GM18505 (cell line): ENCODE results near the gene MISP3.
"Not testable (repeated sequence)": the region's sequence is repeated elsewhere in the genome, so short reads cannot be mapped to it uniquely, and the experiment has no call there.

Source experiments
- ATAC-seq: cut with Tn5 transposase; IDR thresholded peaks from one replicate; pipeline ENCODE4 v1.9.1; 2021; ENCODE audit not compliant: unreplicated experiment
- POLR2A ChIP-seq: IDR thresholded peaks from 4 replicates; pipeline ENCODE4 v1.6.1; 2011; ENCODE audit warnings: borderline replicate concordance; ENCODE audit not compliant: insufficient read depth, insufficient read length; ENCODE audit errors: extremely low read depth

MISP3 gene

DNA sequence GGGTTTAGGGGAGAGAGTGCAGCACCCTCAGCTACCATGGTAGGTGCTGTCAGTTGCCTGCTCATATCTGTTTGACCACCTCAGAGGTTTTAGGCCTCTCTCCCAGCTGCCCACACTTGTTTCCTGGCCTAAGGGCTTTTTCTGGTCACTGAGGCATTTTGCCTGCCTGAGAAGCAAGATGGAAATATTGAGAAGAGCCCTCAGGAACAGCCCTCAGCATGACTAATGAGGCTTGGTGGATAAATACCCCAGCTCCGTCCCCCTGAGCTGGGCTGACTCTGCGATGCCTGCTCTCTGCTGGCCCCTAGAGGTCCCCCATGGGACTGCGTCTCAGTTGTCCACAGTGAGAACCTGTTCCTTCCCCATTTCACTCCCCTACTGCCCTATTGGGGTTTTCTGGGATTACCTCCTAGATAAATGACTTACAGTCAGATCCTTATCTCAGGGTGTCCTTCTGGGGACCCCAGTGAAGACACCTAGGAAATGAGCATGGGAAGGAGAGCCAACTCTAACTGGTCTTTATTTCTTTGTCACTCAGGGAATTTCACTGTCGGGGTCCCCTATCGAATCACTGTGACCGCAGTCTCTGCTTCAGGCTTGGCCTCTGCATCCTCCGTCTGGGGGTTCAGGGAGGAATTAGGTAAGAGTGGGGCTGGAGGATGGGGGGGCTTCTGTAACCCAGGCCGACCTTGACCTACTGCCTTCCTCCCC is 24.0 kb upstream of the MISP3 start:
- ATAC-seq: no peak
- no peak for TF ChIP-seq POLR2A

GRCh38 chr19:14050512-14050911 is 22.1 kb upstream of the MISP3 start:
- ATAC-seq: no peak
- TF ChIP-seq POLR2A: no peak

GRCh38 chr19:14050961-14051360 is 21.6 kb upstream of the MISP3 start:
- ATAC-seq: not testable (repeated sequence)

GRCh38 chr19:14051980-14052379 is 20.6 kb upstream of the MISP3 start:
- no peak for TF ChIP-seq POLR2A
- ATAC-seq: no peak

- TF ChIP-seq POLR2A: no peak
- no peak for ATAC-seq
These were observed 20.1 kb upstream of the MISP3 start for GRCh38 chr19:14052470-14052869.

- no peak for TF ChIP-seq POLR2A
- no peak for ATAC-seq
These were observed 19.6 kb upstream of the MISP3 start for GRCh38 chr19:14053032-14053431.

- no peak for ATAC-seq
- no peak for TF ChIP-seq POLR2A
These were observed 19.1 kb upstream of the MISP3 start for GRCh38 chr19:14053500-14053899.

GRCh38 chr19:14054099-14054498 is 18.5 kb upstream of the MISP3 start:
- no peak for TF ChIP-seq POLR2A
- ATAC-seq: no peak

DNA sequence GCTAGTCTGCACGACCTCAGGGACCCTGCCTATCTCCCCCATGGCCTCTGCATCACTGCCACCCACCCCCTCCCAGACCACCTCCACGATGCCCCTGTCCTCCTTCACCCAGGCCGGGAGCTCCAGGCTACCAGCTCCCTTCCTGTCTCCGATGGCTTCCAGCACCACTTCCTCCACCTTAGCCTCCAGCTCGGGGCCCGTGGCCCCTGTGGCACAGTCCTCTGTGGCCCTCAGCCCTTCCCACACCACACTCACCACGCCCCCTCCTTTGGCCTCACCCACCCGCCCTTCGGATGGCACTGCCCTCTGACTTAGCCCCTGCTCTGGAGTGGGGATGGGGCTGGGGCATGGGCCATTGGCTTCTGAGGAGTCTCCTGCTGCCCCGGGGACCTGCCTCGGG is 17.9 kb upstream of the MISP3 start:
- no peak for TF ChIP-seq POLR2A
- no peak for ATAC-seq

DNA sequence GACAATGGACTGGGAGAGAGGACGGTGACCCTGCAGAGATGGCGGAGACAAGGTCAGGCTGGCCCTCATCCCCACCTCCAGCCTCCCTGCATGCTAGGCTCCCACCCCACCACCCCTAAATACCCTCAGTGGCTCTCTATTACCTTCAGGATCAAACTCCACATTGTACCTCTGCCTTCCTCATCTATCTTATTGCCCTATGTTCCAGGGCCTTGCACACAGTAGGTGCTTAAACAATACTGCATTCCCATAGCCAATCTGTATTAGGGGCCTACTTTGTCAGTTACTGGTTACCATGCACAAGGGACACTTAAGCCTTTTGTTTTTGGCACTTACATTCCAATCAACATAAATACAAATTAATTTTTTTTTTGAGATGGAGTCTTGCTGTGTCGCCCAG is 17.2 kb upstream of the MISP3 start:
- no peak for TF ChIP-seq POLR2A
- ATAC-seq: no peak

DNA sequence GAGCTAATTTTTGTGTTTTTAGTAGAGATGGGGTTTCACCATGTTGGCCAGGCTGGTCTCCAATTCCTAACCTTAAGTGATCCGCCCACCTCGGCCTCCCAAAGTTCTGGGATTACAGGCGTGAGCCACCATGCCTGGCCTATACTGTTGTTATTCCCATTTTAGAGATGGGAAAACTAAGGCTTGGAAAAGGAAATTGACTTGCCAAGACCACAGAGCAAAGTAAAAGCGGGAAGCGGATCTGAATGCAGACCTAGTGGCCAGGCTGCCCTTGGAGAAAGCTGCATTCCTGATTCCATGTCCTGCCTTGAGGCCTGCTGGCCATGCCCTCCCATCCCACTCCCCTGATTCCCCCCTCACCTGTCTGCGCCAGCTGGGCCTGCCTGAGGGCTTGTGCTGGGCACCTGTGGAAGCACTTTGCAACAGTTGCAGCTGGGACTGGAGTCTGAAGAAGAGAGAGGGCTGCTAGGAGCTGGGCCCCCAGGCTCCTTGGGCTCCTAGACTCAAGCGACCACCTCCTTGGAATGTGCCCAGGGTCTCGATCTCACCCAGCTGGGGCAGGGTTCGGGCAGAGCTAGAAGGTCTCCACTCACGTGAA is 16.4 kb upstream of the MISP3 start:
- no peak for TF ChIP-seq POLR2A
- ATAC-seq: no peak

- TF ChIP-seq POLR2A: no peak
- ATAC-seq: no peak
These were observed 15.7 kb upstream of the MISP3 start for GRCh38 chr19:14056741-14057356.

DNA sequence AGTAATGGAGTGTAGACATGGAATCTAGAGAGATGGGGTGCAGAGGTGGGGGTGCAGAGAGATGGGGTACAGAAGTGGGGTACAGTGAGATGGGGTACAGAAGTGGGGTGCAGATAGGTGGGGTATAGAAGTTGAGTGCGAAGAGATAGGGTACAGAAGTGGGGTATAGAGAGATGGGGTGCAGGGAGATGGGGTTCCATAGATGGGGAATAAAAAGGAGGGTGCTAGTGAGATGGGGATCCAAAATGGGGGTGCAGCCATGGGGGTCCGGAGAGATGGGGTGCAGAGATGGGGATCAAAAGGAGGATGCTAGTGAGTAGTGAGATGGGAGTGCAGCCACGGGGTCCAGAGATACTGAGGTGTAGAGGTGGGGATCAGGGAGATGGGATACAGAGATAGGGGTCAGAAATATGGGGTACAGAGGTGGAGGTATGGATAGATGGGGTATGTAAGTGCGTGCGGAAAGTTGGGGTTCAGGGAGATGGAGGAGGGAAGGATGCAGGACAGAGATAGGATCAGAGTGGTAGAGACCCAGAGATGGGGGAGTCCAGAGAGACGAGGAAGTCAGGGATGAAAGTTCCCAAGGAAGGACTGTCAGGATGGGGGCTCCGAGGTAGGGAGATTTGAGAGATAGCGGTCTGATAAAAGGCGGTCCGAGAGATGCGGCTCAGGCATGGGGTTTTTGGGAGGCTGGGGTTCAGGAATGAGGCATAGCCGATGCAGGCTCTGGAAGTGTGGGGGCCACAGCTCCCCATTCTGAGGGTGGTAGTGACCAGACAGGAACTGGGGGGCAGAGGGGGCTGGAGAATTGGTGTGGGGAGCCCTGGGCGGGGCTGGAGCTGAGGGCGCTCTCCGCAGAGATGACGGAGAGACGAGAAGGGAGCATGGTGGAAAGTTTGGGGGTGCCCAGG is 14.1 kb upstream of the MISP3 start:
- ATAC-seq: no peak

DNA sequence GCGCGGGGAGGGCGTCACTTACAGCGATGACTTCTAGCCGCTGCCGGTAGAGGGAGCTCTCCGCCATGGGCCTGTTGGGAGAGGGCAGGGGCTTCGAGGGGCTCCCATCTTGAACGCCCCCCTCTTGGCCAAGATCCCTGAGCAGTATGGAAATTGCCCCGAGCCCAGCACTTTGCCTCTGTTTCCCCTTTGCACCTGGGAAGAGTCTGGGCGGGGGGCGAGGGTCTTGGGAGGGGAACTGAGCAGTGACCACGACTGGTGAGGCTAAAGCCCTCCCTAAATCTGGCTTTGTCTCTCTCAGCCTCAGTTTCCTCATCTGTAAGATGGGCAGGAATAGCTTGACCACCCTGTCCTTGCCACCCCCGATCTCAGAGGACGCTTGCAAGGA is 13.5 kb upstream of the MISP3 start:
- no peak for TF ChIP-seq POLR2A
- no peak for ATAC-seq

More for the DNA sequence above, 14.1 kb upstream of the MISP3 start:
- no peak for TF ChIP-seq POLR2A

GRCh38 chr19:14059652-14060155 is 12.9 kb upstream of the MISP3 start:
- no peak for ATAC-seq
- TF ChIP-seq POLR2A: no peak
